Epidermal melanocyte (primary cell): ENCODE data around the gene KRTAP5-7.
"Not testable (repeated sequence)": the region's sequence is repeated elsewhere in the genome, so short reads cannot be mapped to it uniquely, and the experiment has no call there.

Source experiments
- DNase-seq: peaks from one replicate; pipeline ENCODE4 v3.0.0; 2011; ENCODE audit warnings: low spot score; ENCODE audit not compliant: insufficient read length

The KRTAP5-7 gene

GRCh38 chr11:71556018-71556417 is 29.0 kb downstream of the KRTAP5-7 start:
- no peak for DNase-seq

- no peak for DNase-seq
Measured at GRCh38 chr11:71557257-71557656, 30.2 kb downstream of the KRTAP5-7 start.

DNA sequence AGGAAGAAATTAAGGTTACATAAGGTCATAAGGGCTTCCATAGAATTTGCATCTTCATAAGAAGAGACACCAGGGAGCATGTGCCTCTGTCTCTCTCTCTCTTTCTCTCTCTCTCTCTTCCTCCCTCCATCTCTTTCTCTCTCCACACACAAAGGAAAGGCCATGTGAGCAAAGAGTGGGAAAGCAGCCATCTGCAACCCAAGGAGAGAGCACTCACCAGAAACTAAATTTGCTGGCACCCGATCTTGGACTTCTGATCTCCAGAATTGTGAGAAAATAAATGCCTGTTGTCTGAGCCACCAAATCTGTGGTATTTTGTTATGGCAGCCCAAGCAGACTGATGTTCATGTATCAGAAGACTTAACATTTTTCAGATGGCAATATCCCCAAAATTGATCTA is 31.9 kb downstream of the KRTAP5-7 start:
- DNase-seq = no peak

DNA sequence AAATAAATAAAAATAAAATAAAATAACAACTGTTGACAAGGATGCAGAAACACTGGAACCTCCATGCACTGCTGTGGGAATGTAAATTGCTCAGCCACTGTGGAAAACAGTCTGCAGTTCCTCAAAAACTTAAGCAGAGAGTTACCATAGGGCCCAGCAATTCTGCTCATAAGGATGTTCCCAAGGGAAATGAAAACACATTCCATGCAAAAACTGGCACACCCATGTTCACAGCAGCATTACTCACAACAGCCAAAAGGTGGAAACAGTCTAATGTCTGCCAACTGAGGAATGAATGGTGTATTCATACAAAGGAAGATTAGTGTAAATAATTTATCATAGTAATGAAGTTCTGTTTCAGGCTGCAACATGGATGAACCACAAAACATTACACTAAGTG is 35.1 kb downstream of the KRTAP5-7 start:
- no peak for DNase-seq

DNA sequence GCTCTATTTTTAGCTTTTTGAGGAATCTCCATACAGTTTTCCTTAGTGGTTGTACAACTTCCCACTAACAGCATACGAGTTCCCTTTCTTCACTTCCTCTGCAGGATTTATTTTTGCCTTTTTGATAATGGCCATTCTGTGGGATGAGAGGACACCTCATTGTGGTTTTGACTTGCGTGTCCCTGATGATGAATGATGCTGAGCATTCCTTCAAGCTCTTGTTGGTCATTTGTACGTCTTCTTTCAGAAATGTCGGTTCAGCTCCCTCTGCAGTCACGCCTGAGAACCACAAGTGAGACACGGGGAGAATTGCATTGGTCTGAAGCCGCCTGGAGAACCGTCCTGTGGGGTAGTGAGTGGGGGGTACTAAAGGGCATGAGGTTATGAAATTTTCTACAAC is 36.3 kb downstream of the KRTAP5-7 start:
- DNase-seq = no peak

- no peak for DNase-seq
Measured at GRCh38 chr11:71564430-71564829, 37.4 kb downstream of the KRTAP5-7 start.

GRCh38 chr11:71565263-71565662 is 38.2 kb downstream of the KRTAP5-7 start, which contains the start of gene KRTAP5-10:
KRTAP5-10 (plus strand) TSS chr11:71565563; CDS start chr11:71565588, 25 bp downstream.
- no peak for DNase-seq

DNA sequence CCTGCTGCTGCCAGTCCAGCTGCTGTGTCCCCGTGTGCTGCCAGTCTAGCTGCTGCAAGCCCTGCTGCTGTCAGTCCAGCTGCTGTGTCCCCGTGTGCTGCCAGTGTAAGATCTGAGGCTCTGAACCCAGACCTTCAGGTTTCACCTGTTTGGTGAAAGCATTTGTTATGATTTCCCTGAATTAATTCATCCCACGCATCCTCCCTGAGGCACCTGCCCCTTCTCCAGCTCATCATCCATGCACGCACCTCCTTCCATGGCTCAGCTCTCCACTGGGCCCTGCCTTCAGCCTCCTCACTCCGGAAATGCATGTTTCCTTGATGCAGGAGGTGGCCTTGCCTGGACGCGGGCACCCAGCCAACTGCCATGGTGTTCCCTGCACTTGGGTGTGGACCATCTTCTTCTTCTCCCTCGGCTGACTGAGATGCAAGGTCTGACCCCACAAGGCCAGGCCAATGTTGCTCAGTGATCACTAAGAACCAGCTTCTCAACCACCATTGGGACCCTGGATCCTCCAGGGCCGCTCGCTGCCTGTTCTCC is 39.1 kb downstream of the KRTAP5-7 start:
- no peak for DNase-seq

DNA sequence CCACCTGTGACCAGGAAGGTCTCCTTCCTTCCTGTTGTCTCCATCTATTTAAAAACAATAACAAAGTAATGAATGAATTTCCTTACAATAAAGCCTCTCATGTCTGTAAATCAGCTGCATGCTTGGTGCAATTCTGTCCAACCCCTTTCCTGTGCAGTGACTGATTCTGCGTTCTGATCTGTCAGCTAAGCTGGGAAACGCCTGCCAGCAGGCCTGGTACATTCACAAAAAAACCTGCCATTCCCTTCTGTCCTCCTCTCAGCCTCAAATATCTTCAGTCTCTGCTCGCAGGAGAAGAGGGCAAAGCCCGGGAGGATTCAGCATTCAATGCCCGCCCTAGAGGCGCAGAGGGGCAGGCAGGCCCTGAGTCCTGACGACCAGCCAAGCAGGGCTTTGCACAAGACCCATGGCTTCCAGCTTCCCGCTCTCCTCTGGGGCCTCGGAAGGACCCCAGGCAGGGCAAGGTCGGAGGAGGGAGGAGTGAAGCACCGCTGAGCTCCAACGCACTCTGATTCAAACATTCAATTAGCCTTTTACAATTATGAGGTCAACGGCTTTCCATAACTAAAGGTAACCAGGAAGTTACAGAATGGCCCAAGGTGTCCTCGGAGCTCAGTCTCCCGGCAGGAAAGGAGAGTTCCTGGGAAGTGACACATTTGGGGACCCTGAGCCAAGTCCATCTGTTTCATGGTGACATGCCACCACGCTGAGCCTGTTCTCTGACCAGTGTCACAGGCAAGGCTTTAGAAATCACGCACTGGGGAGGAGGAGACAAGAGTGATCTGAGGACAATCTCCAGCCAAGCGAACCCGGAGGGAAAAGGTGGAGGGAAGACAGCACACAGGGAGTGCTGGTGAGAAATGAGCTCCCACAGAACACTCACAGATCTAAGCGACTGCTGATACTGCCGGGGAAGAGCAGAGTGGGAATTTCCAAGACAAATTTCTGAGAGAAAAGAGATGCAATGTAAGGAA is 39.8 kb downstream of the KRTAP5-7 start:
- not testable (repeated sequence) for DNase-seq

DNA sequence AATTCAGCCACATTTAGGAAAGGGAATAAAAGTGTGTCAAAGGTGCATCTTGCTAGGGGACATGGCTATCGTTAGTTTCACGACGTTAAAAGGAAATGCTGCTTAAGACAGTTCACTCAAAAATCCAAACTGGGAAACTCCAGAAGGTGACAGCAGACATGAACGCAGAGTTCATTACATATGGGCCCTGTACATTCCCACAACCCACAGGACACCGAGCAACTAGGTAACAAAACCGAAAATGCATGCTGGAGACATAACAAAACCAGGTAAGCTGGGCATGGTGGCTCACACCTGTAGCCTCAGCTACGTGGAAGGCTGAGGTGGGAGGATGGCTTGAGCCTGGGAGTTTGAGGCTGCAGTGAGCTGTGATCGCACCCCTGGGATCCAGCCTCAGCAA is 40.6 kb downstream of the KRTAP5-7 start:
- not testable (repeated sequence) for DNase-seq

GRCh38 chr11:71568704-71569349 is 41.8 kb downstream of the KRTAP5-7 start:
- DNase-seq = no peak

GRCh38 chr11:71571101-71571850 is 44.2 kb downstream of the KRTAP5-7 start:
- DNase-seq = not testable (repeated sequence)

GRCh38 chr11:71572811-71573210 is 45.7 kb downstream of the KRTAP5-7 start:
- DNase-seq = no peak

GRCh38 chr11:71574418-71574817 is 47.4 kb downstream of the KRTAP5-7 start:
- DNase-seq = no peak

DNA sequence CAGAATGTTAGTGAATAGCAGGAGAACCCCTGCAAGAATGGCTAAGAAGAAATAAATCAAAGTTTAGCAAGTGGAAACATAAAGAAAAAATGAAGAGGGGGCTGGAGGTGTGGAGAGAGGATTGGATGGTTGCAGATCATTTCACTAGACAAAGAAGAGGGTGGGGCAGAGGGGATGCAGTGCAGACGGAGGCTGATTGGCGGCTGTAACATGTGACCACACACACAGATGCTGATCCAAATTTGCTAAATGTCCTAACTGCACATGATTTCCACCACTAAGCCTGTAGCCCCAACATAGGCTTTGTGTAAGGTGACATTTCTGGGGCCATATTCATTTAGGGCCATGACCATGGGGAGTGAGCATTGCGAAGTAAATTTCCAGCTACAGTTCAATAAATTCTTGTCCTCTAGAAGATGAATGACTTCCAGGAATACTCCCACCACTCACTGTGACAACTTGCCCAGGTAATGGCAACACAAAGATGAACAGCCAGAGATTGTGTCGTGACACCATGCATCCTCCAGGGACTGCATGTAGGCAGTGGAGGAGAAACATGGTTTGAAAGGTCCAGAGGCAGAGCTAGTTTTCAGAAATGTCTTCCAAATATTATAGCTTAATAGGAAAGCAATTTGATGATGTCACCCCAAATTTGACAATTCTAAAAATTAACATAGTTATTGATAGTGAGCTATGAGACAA is 48.8 kb downstream of the KRTAP5-7 start:
- no peak for DNase-seq

DNA sequence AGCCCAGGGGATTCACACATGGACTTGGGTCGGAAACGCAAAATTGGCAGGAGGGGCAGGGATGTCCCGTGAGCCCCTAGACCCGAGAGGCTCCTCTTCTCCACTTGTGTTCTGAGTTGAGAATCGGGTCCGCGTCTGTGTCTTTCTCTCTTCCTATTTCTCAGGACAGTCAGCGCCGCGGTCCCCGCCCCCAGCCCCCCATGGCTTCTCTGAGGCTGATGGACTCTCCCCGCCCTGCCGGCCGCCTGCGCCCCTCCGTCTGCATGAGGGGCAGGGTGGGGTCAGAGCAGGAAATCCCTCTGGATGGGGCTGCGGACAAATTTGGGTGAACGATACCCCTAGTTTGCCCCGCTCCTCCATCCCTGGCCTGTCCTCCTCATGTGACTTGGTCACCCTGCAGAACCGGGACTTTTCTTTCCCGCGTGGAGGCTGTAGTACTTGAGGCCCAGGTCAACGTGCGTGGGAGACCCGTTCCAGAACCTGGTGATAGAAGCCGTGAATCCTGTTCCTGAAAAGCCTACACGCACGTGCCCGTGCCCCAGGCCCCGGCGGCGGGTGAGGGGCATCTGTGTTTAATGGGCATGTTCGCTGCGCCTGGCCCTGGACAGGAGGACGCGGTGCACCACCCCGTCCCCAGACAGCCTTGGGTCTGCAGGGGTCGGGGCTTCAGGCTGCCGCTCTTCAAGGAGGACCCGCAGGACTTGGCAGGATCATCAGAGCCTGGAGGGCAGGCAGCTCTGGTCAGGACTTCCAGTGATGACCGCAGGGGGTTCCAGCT is 49.8 kb downstream of the KRTAP5-7 start:
- not testable (repeated sequence) for DNase-seq

DNA sequence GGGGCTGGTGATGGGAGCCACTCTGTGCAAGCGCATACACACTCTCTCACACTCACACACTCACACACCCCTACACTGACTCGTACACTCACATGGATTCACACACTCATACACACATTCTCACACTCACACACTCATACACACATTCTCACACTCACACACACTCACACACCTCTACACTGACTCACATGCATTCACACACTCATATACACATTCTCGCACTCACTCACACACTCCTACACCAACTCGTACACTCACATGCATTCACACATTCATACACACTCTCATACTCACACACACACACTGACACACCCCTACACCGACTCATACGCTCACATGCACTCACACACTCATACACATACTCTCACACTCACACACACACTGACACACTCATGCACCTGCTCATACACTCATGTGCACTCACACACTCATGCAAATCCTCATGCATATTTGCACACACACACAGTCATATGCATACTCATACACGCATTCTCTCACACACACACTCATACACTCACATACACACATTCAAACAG is 50.5 kb downstream of the KRTAP5-7 start:
- DNase-seq = no peak
